A673 (cell line): ENCODE results near the gene LDLRAD3. TPM values are rescaled to one million over a fixed set of nuclear protein-coding genes. Genes with fewer than 3 reads are reported as not detected.

Source experiments
- BruUV-seq: library from RNA; stranded (reverse); fragments of 400-500 nt; replicated peaks from 2 replicates; lab custom pipeline; 2021; lab: Mats Ljungman, UMichigan
- CTCF ChIA-PET: fragments of 300-600 bp; sonication (Branson Sonifier 250); formaldehyde crosslinking; loops from one replicate; lab custom pipeline; 2022; ENCODE audit warnings: antibody characterized with exemption; lab: Charles Lee
- POLR2A ChIA-PET: fragments of 300-600 bp; sonication (Branson Sonifier 250); formaldehyde crosslinking; loops from one replicate; lab custom pipeline; 2022; ENCODE audit warnings: antibody characterized with exemption; ENCODE audit not compliant: low non-redundant PET; lab: Charles Lee
- DNase-seq: peaks from one replicate; pipeline ENCODE4 v3.0.0-alpha.2; 2015; ENCODE audit warnings: low spot score
- H3K27ac ChIP-seq: fragments of 200-600 bp; sonication (generic); 2 replicates; pipeline ENCODE4 v1.5.1; 2016; ENCODE audit warnings: mixed run types, low read depth, mild to moderate bottlenecking, mixed read lengths, antibody characterized with exemption, low read length; ENCODE audit not compliant: poor library complexity, severe bottlenecking
- H3K27me3 ChIP-seq: fragments of 200-600 bp; sonication (generic); replicated peaks from 2 replicates; pipeline ENCODE4 v1.6.1; 2017; ENCODE audit warnings: mixed run types, low read depth, mild to moderate bottlenecking, mixed read lengths, antibody characterized with exemption, low read length; ENCODE audit not compliant: insufficient read depth, poor library complexity
- H3K36me3 ChIP-seq: fragments of 200-600 bp; sonication (generic); 2 replicates; pipeline ENCODE4 v1.6.1; 2016; ENCODE audit warnings: mixed run types, mild to moderate bottlenecking, mixed read lengths, antibody characterized with exemption, low read length; ENCODE audit not compliant: insufficient read depth, poor library complexity, severe bottlenecking
- H3K4me1 ChIP-seq: fragments of 200-600 bp; sonication (generic); 2 replicates; pipeline ENCODE4 v1.6.1; 2017; ENCODE audit warnings: mixed run types, mild to moderate bottlenecking, mixed read lengths, antibody characterized with exemption, low read length; ENCODE audit not compliant: insufficient read depth, poor library complexity, severe bottlenecking
- H3K4me3 ChIP-seq: fragments of 200-600 bp; sonication (generic); 2 replicates; pipeline ENCODE4 v1.5.1; 2016; ENCODE audit warnings: low read depth, mixed run types, mild to moderate bottlenecking, mixed read lengths, low read length; ENCODE audit not compliant: poor library complexity, severe bottlenecking
- H3K9me3 ChIP-seq: fragments of 200-600 bp; sonication (generic); 2 replicates; pipeline ENCODE4 v1.6.1; 2016; ENCODE audit warnings: mixed run types, low read depth, mild to moderate bottlenecking, mixed read lengths, antibody characterized with exemption, low read length; ENCODE audit not compliant: poor library complexity, severe bottlenecking
- EZH2 ChIP-seq: fragments of 200-600 bp; sonication (generic); IDR thresholded peaks from 2 replicates; pipeline ENCODE4 v1.6.1; 2017; ENCODE audit warnings: borderline replicate concordance, low read depth, mild to moderate bottlenecking, mixed read lengths, antibody characterized with exemption, low read length; ENCODE audit not compliant: poor library complexity, severe bottlenecking
- intact Hi-C: fragments of 100-400 bp; cut with micrococcal nuclease; formaldehyde crosslinking; loops from one replicate; pipeline ENCODE4 v1.10.0; 2022; ENCODE audit not compliant: unreplicated experiment
- total RNA-seq: library from RNA; stranded (reverse); gene quantifications from 2 replicates; pipeline ENCODE4 v1.2.3, GENCODE V29; 2021
- TF ChIP-seq, protein P1 (sequence below): fragments of 300-800, 200-600 bp; sonication (generic); conservative IDR thresholded peaks from 2 replicates; pipeline ENCODE4 v1.5.1; 2017; ENCODE audit warnings: low read depth, mild to moderate bottlenecking, antibody characterized with exemption, low read length, moderate library complexity, mixed read lengths

LDLRAD3 gene
- total RNA-seq, 1 experiment from 2014 or later: 13.1 TPM

DNA sequence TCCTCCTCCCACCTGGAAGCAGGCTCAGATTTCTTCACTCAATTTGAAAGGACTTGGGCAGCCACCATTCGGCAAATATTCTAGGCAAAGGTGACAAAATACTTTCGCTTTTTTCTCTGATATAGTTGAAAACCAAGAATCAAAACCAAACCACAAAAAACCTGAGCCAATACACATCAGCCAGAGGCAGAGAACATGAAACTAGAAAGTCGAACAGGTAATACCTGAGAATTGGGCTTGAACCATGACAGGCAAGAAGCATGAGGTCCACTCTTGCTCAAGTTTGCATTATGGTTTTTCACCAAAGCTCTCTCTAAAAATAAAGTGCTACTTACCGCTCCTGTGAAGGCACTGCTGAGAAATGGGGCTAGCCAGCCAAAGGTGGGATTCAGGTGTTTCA, 26.2 kb upstream of the LDLRAD3 start:
- ChIA-PET CTCF (no interaction called here), POLR2A (no interaction called here)
- no peaks in the 10 kb centered on the region for H3K27me3 ChIP-seq
- no peaks in the 10 kb centered on the region for H3K4me1 ChIP-seq
- TF ChIP-seq, protein P1, sequence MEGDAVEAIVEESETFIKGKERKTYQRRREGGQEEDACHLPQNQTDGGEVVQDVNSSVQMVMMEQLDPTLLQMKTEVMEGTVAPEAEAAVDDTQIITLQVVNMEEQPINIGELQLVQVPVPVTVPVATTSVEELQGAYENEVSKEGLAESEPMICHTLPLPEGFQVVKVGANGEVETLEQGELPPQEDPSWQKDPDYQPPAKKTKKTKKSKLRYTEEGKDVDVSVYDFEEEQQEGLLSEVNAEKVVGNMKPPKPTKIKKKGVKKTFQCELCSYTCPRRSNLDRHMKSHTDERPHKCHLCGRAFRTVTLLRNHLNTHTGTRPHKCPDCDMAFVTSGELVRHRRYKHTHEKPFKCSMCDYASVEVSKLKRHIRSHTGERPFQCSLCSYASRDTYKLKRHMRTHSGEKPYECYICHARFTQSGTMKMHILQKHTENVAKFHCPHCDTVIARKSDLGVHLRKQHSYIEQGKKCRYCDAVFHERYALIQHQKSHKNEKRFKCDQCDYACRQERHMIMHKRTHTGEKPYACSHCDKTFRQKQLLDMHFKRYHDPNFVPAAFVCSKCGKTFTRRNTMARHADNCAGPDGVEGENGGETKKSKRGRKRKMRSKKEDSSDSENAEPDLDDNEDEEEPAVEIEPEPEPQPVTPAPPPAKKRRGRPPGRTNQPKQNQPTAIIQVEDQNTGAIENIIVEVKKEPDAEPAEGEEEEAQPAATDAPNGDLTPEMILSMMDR: no peak
- TF ChIP-seq EZH2: no peak
- no peaks in the 10 kb centered on the region for H3K36me3 ChIP-seq
- no peak for DNase-seq
- H3K9me3 ChIP-seq: no peaks in the 10 kb centered on the region
- no TSS peak for BruUV-seq
- no peak overlapping the region for H3K27ac ChIP-seq
- intact Hi-C loops: loop anchor here (5.0 kb wide), 1 partner anchor 50 kb away; no protein-coding TSS in a partner anchor
- H3K4me3 ChIP-seq: no peak overlapping the region

DNA sequence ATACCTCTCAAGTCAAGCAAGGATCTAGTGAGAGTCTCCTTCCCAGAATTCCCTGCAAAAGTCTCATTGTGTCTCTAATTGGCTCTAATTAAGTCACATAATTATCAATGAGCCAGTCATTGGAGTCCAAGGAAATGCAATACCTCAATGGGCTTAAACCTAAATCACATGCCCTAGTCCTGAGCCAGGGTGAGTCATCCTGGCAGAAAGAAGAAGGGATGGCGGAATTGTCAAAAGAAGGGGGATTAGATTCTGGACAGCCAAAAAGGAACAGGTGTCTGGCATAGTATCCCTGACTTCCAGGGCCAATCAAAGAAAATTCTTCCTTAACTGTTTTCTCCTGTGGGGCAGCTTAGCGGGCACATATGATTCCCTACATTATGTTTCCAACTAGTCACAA, 25.1 kb upstream of the LDLRAD3 start:
- no peaks in the 10 kb centered on the region for H3K4me1 ChIP-seq
- H3K36me3 ChIP-seq: no peaks in the 10 kb centered on the region
- no TSS peak for BruUV-seq
- H3K9me3 ChIP-seq: no peaks in the 10 kb centered on the region
- DNase-seq: no peak
- TF ChIP-seq, protein P1: no peak
- no peak for TF ChIP-seq EZH2
- H3K4me3 ChIP-seq: no peak overlapping the region
- H3K27ac ChIP-seq: no peak overlapping the region
- CTCF ChIA-PET: no interaction called here
- POLR2A ChIA-PET: no interaction called here
- intact Hi-C loops: loop anchor here (5.0 kb wide), 1 partner anchor 51 kb away; no protein-coding TSS in a partner anchor
- no peaks in the 10 kb centered on the region for H3K27me3 ChIP-seq

DNA sequence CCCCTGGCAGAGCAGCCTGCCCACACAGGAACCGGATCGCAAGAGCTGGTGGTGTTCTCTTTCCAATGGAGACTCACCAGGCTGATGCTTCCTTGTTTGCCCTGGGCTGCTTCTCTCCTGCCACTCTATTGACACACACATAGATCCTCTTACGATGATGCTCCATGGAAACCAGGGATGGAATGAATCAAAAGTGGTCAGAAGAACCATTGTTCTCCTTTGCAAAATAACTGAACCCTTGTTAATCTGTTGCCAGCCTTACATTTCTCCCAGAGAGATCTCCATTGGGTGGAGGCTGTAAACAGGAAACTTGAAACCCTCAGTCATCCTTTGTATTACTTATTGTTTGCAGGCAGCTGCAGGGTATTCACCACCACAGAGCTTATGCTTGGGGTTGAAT, 24.6 kb upstream of the LDLRAD3 start:
- H3K27me3 ChIP-seq: no peaks in the 10 kb centered on the region
- H3K4me3 ChIP-seq: no peak overlapping the region
- no TSS peak for BruUV-seq
- CTCF ChIA-PET: no interaction called here
- intact Hi-C loops: loop anchor here (5.0 kb wide), 1 partner anchor 52 kb away; no protein-coding TSS in a partner anchor
- POLR2A ChIA-PET: no interaction called here
- no peaks in the 10 kb centered on the region for H3K9me3 ChIP-seq
- no peaks in the 10 kb centered on the region for H3K36me3 ChIP-seq
- no peak for TF ChIP-seq EZH2
- TF ChIP-seq, protein P1: no peak
- H3K27ac ChIP-seq: no peak overlapping the region
- DNase-seq: no peak
- H3K4me1 ChIP-seq: no peaks in the 10 kb centered on the region
